Natural killer cell (primary cell): ENCODE data around the gene BTBD6. TPM values are rescaled to one million over a fixed set of nuclear protein-coding genes. Genes with fewer than 3 reads are reported as not detected.

Experiments used
- ATAC-seq, 3 donors: fragments of 150-1000 bp in 2 of 3; fragments of 200-7000 bp in 1 of 3; cut with Tn5 transposase; 1 replicate in 1 of 3; 2 replicates in 2 of 3; pipeline ENCODE4 v1.10.0; 2021; ENCODE audit warnings: mild to moderate bottlenecking in 2 of 3, moderate library complexity in 2 of 3
- DNase-seq, 2 donors: peaks; one replicate each; pipeline versions ENCODE4 v3.0.0 to v3.0.0-alpha.2; 2013 to 2021; ENCODE audit warnings: mixed read lengths in 1 of 2
- H3K27ac ChIP-seq: one replicate; pipeline ENCODE4 v1.5.1; 2013; ENCODE audit warnings: mild to moderate bottlenecking, low read length
- H3K27me3 ChIP-seq: one replicate; pipeline ENCODE4 v1.6.1; 2013; ENCODE audit warnings: low read length; ENCODE audit not compliant: control insufficient read depth, insufficient read depth
- H3K36me3 ChIP-seq: one replicate; pipeline ENCODE4 v1.6.1; 2013; ENCODE audit warnings: low read length; ENCODE audit not compliant: control insufficient read depth, insufficient read depth
- H3K4me1 ChIP-seq: one replicate; pipeline ENCODE4 v1.6.1; 2013; ENCODE audit warnings: low read length; ENCODE audit not compliant: control insufficient read depth, insufficient read depth
- H3K4me3 ChIP-seq: one replicate; pipeline ENCODE4 v1.5.1; 2013; ENCODE audit warnings: low read length
- H3K9me3 ChIP-seq: one replicate; pipeline ENCODE4 v1.6.1; 2013; ENCODE audit warnings: low read length; ENCODE audit not compliant: control insufficient read depth, insufficient read depth
- H3K27ac Mint-ChIP-seq, 2 donors: one replicate each; pipeline ENCODE4 v1.8.0; 2022; ENCODE audit warnings: mild to moderate bottlenecking in 2 of 2, mixed read lengths in 2 of 2, moderate library complexity in 1 of 2
- H3K27me3 Mint-ChIP-seq, 2 donors: one replicate each; pipeline ENCODE4 v1.8.0; 2022; ENCODE audit warnings: low read depth in 2 of 2, mixed read lengths in 2 of 2
- H3K36me3 Mint-ChIP-seq: one replicate; pipeline ENCODE4 v1.8.0; 2022; ENCODE audit warnings: mixed read lengths
- H3K4me1 Mint-ChIP-seq, 2 donors: one replicate each; pipeline ENCODE4 v1.8.0; 2022; ENCODE audit warnings: mixed read lengths in 2 of 2
- H3K4me3 Mint-ChIP-seq: one replicate; pipeline ENCODE4 v1.8.0; 2022; ENCODE audit warnings: mild to moderate bottlenecking, moderate library complexity, mixed read lengths
- H3K9me3 Mint-ChIP-seq, 2 donors: one replicate each; pipeline ENCODE4 v1.8.0; 2022; ENCODE audit warnings: mixed read lengths in 2 of 2
- WGBS: methylation state at CpG from one replicate; pipeline ENCODE4 v1.1.7; 2013; ENCODE audit warnings: missing lambda C conversion rate; ENCODE audit not compliant: insufficient coverage; 5-methylcytosine and 5-hydroxymethylcytosine counted together
- intact Hi-C: fragments of 100-400 bp; cut with micrococcal nuclease; formaldehyde crosslinking; loops from one replicate; pipeline ENCODE4 v1.14.2; 2022
- total RNA-seq, 4 donors: library from RNA; stranded (reverse); fragments of 120-200 nt in 1 of 4; gene quantifications; one replicate each; pipeline versions ENCODE4 v1.2.3 to v1.2.4, GENCODE V29; 2013 to 2022
- TF ChIP-seq, protein P1 (sequence below): fragments of 200-600 bp; IDR thresholded peaks from one replicate; pipeline ENCODE4 v1.8.0; 2022; ENCODE audit warnings: antibody characterized with exemption

Gene BTBD6
- total RNA-seq, 3 donors from 2014 or later (not counting 1 experiment from before 2014, with no cell fraction given): 30.9 to 48.7 (median 44.2) TPM

- H3K36me3 Mint-ChIP-seq: no peaks in the 10 kb centered on the region
- peaks cover 0 to 32% of the 10 kb centered on the region in 2 donors for H3K27me3 Mint-ChIP-seq
- no peak overlapping the region for H3K4me3 ChIP-seq
- no peak overlapping the region for H3K4me3 Mint-ChIP-seq
- WGBS: 25% methylated on average over 20 of the region's 20 CpGs
- no peaks in the 10 kb centered on the region for H3K36me3 ChIP-seq
- intact Hi-C loops: loop anchor here (10.0 kb wide), 1 partner anchor 93 kb away; no protein-coding TSS in a partner anchor
- H3K9me3 ChIP-seq: no peaks in the 10 kb centered on the region
- H3K27me3 ChIP-seq: peaks cover 15% of the 10 kb centered on the region
- H3K27ac ChIP-seq: no peak overlapping the region
- TF ChIP-seq, protein P1, sequence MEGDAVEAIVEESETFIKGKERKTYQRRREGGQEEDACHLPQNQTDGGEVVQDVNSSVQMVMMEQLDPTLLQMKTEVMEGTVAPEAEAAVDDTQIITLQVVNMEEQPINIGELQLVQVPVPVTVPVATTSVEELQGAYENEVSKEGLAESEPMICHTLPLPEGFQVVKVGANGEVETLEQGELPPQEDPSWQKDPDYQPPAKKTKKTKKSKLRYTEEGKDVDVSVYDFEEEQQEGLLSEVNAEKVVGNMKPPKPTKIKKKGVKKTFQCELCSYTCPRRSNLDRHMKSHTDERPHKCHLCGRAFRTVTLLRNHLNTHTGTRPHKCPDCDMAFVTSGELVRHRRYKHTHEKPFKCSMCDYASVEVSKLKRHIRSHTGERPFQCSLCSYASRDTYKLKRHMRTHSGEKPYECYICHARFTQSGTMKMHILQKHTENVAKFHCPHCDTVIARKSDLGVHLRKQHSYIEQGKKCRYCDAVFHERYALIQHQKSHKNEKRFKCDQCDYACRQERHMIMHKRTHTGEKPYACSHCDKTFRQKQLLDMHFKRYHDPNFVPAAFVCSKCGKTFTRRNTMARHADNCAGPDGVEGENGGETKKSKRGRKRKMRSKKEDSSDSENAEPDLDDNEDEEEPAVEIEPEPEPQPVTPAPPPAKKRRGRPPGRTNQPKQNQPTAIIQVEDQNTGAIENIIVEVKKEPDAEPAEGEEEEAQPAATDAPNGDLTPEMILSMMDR: no peak
- peak in 1 of 2 donors; percentile 50 for DNase-seq
- ATAC-seq: peak in 2 of 3 donors; percentile 5 to 14
- H3K27ac Mint-ChIP-seq: no peak overlapping the region
- no peaks in the 10 kb centered on the region for H3K9me3 Mint-ChIP-seq
- peaks cover 0 to 27% of the 10 kb centered on the region in 2 donors for H3K4me1 Mint-ChIP-seq
- H3K4me1 ChIP-seq: peaks cover 40% of the 10 kb centered on the region
These were observed 46.3 kb upstream of the BTBD6 start for GRCh38 chr14:105201925-105202513.

DNA sequence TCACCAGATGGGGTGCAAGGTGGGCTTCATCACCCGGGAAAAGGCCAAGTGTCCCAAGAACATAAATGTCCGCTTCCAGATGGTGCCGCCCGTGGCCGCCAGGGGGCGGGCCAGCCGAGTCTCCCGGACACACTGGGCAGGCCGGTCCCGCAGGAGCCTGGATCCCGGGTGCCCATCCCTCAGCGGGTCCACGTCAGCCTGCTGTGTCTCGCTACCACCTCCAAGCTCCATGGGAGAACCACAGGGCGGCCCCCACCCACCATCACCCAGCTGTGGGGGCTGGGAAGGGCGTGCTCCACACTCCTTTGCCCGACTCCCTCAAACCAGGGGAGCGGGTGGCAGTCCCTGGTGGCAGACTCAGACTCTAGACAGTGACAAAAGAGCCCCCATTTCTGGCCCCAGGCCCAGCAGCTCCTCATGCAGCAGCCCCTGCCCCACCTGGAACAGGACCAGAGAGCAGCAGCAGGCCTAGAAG lies 45.2 kb upstream of the BTBD6 start:
- Histone ChIP-seq H3K9me3 (no peaks in the 10 kb centered on the region), H3K4me3 (no peak overlapping the region), H3K27me3 (peaks cover 9% of the 10 kb centered on the region), H3K36me3 (no peaks in the 10 kb centered on the region), H3K27ac (no peak overlapping the region), H3K4me1 (peaks cover 37% of the 10 kb centered on the region)
- peak; percentile 70 to 72 for DNase-seq
- peaks cover 0 to 27% of the 10 kb centered on the region in 2 donors for H3K4me1 Mint-ChIP-seq
- H3K9me3 Mint-ChIP-seq: no peaks in the 10 kb centered on the region
- WGBS: 11% methylated on average over 18 of the region's 18 CpGs
- TF ChIP-seq, protein P1: peak; percentile 96
- no peak overlapping the region for H3K27ac Mint-ChIP-seq
- intact Hi-C loops: loop anchor here (1.0 to 10.0 kb wide), 2 partner anchors 92 to 149 kb away; no protein-coding TSS in a partner anchor
- no peak overlapping the region for H3K4me3 Mint-ChIP-seq
- peaks cover 0 to 30% of the 10 kb centered on the region in 2 donors for H3K27me3 Mint-ChIP-seq
- no peaks in the 10 kb centered on the region for H3K36me3 Mint-ChIP-seq
- peak; percentile 54 to 69 (median 62) for ATAC-seq

GRCh38 chr14:105203701-105204100 lies 44.6 kb upstream of the BTBD6 start:
- no peaks in the 10 kb centered on the region for H3K9me3 Mint-ChIP-seq
- H3K4me1 Mint-ChIP-seq: peaks cover 0 to 26% of the 10 kb centered on the region in 2 donors
- TF ChIP-seq, protein P1: no peak
- H3K4me3 Mint-ChIP-seq: no peak overlapping the region
- DNase-seq (no peak), ATAC-seq (no peak)
- H3K27ac Mint-ChIP-seq: no peak overlapping the region
- Histone ChIP-seq H3K36me3 (no peaks in the 10 kb centered on the region), H3K4me3 (no peak overlapping the region), H3K27ac (no peak overlapping the region), H3K9me3 (no peaks in the 10 kb centered on the region), H3K27me3 (peaks cover 4% of the 10 kb centered on the region), H3K4me1 (peaks cover 37% of the 10 kb centered on the region)
- 73% methylated on average over 6 of the region's 6 CpGs for WGBS
- intact Hi-C loops: loop anchor here (1.0 to 10.0 kb wide), 2 partner anchors 91 to 149 kb away; no protein-coding TSS in a partner anchor
- H3K27me3 Mint-ChIP-seq: peaks cover 0 to 26% of the 10 kb centered on the region in 2 donors
- H3K36me3 Mint-ChIP-seq: no peaks in the 10 kb centered on the region
